ENCODE results near the gene PIK3C2B. TPM values are rescaled to one million over a fixed set of nuclear protein-coding genes. Genes with fewer than 3 reads are reported as not detected.
A peak's percentile ranks its signal among the peaks of the same experiment; 100 is the strongest.

The PIK3C2B gene
- total and polyA plus RNA-seq, 2 of the 8 experiments (the other 6 are each of a cell fraction or from before 2014, with no cell fraction given) = 20.4 to 36.7 TPM

GRCh38 chr1:204507317-204508105, 12.9 kb upstream of the PIK3C2B start (continued):
- TF ChIP-seq KDM1A (IDR thresholded peaks at IDR 0.05; ENCODE audit: borderline replicate concordance, low read length) = no peak
- TF ChIP-seq PHF8 (conservative IDR thresholded peaks at IDR 0.05; ENCODE audit: low read depth, low read length) = 0 out of 2 replicates have a peak, but pooled peaks have one; percentile 48
- no peak for TF ChIP-seq TCF12 (IDR thresholded peaks at IDR 0.05; ENCODE audit: low read depth, low read length)
- TF ChIP-seq TBP (IDR thresholded peaks at IDR 0.05; ENCODE audit: low read depth, low read length) = peak; percentile 78
- TF ChIP-seq KDM5A (IDR thresholded peaks at IDR 0.05; ENCODE audit: low read length) = 0 out of 2 replicates have a peak, but pooled peaks have one; percentile 4
- no peak for TF ChIP-seq BCL11A (IDR thresholded peaks at IDR 0.05; ENCODE audit: low read depth in 2 of 2, low read length in 2 of 2)
- TF ChIP-seq SUZ12 (IDR thresholded peaks at IDR 0.05; ENCODE audit: low read length) = no peak
- TF ChIP-seq CBX8 (IDR thresholded peaks at IDR 0.05; ENCODE audit: borderline replicate concordance, low read depth, low read length) = no peak
- TF ChIP-seq RFX5 (IDR thresholded peaks at IDR 0.05; ENCODE audit: borderline replicate concordance, low read depth, low read length) = no peak
- TF ChIP-seq POLR2AphosphoS5 (IDR thresholded peaks at IDR 0.05; ENCODE audit: low read depth, low read length) = peak; percentile 64; the same call in 1 of the 2 replicates
- TF ChIP-seq HDAC6 (IDR thresholded peaks at IDR 0.05; ENCODE audit: low read depth, low read length) = no peak
- TF ChIP-seq JUND (IDR thresholded peaks at IDR 0.05; ENCODE audit: low read length) = peak; percentile 91
- no peak for TF ChIP-seq ATF2 (IDR thresholded peaks at IDR 0.05; ENCODE audit: low read length)
- TF ChIP-seq FOSL1 (IDR thresholded peaks at IDR 0.05; ENCODE audit: insufficient read depth, low read depth, low read length) = no peak
- no peak for TF ChIP-seq ZNF274 (IDR thresholded peaks at IDR 0.05; ENCODE audit: borderline replicate concordance, extremely low read depth, low read length)
